Prostate gland (tissue), 2 donors: Measurements from ENCODE around the gene KCNJ15.

Source experiments
- POLR2AphosphoS5 ChIP-seq: sonication (generic); formaldehyde crosslinking; IDR thresholded peaks from one replicate; pipeline ENCODE4 v1.6.1; 2017; ENCODE audit warnings: antibody characterized with exemption
- TF ChIP-seq, protein P1 (sequence below), 4 experiments: fragments of 200-600 bp in 2 of 4; fragments of 450-650 bp in 2 of 4; sonication (generic) in 2 of 4; IDR thresholded peaks; 1 replicate in 3 of 4; 2 replicates in 1 of 4; pipeline ENCODE4 v1.5.1; 2016 to 2019; ENCODE audit warnings: antibody characterized with exemption in 4 of 4, mild to moderate bottlenecking in 2 of 4, moderate library complexity in 2 of 4

DNA sequence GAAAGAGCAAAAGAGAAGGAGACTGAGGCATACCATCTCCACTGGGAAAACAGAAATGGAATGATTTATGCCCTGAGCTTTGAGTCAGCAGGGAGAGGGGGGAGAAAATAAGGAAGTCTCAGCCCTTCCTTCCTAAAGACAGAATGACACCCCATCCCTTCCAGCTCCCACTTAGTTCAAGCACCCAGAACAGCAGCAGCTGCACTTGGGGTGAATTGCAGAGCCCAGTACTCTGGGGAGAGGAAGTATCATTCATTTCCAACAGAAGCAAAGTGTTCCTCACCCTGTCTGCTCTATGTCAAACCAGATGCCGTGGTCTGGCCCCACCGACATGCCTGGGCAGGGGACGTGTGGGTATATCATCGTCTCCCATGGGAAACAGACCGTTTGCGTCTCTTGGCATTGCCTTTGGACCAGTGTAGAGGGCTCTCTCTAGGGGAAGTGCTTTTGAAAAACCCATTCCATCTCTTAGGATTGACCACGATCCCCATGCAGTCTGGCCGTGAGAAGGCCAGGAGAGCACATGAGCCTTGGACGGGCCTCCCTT, 1.1 kb upstream of the KCNJ15 start:
- TF ChIP-seq, protein P1, sequence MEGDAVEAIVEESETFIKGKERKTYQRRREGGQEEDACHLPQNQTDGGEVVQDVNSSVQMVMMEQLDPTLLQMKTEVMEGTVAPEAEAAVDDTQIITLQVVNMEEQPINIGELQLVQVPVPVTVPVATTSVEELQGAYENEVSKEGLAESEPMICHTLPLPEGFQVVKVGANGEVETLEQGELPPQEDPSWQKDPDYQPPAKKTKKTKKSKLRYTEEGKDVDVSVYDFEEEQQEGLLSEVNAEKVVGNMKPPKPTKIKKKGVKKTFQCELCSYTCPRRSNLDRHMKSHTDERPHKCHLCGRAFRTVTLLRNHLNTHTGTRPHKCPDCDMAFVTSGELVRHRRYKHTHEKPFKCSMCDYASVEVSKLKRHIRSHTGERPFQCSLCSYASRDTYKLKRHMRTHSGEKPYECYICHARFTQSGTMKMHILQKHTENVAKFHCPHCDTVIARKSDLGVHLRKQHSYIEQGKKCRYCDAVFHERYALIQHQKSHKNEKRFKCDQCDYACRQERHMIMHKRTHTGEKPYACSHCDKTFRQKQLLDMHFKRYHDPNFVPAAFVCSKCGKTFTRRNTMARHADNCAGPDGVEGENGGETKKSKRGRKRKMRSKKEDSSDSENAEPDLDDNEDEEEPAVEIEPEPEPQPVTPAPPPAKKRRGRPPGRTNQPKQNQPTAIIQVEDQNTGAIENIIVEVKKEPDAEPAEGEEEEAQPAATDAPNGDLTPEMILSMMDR (IDR thresholded peaks at IDR 0.05) = no peak
- no peak for TF ChIP-seq POLR2AphosphoS5
